Measurements from ENCODE around the gene CTNS.

CTNS gene

GRCh38 chr17:3710951-3711383, 74.4 kb downstream of the CTNS start:
- DNase-seq = no peak

All from hypothalamus (tissue), 51 donors.